GM23338 (cell line): ENCODE results near the gene PADI1.
A peak's percentile ranks its signal among the peaks of the same experiment; 100 is the strongest.

Experiments
- CTCF ChIP-seq, 2 experiments: fragments of 200-600 bp in 1 of 2; sonication (generic) in 1 of 2; conservative IDR thresholded peaks; 2 replicates each; pipeline versions ENCODE4 v1.5.1 to v1.6.1; 2016 to 2017; ENCODE audit warnings: antibody characterized with exemption in 2 of 2, low read depth in 2 of 2, mild to moderate bottlenecking in 2 of 2, moderate library complexity in 1 of 2
- EZH2 ChIP-seq: fragments of 200-600 bp; sonication (generic); IDR thresholded peaks from one replicate; pipeline ENCODE4 v1.8.0; 2017; ENCODE audit warnings: antibody characterized with exemption, mild to moderate bottlenecking, low read depth; ENCODE audit not compliant: unreplicated experiment
- EZH2phosphoT487 ChIP-seq: fragments of 200-600 bp; sonication (generic); IDR thresholded peaks from one replicate; pipeline ENCODE4 v1.8.1; 2018; ENCODE audit warnings: antibody characterized with exemption; ENCODE audit not compliant: unreplicated experiment
- JUNB ChIP-seq: IDR thresholded peaks from one replicate; pipeline ENCODE4 v1.6.1; 2016; ENCODE audit warnings: antibody characterized with exemption; ENCODE audit not compliant: unreplicated experiment
- POLR2AphosphoS5 ChIP-seq: IDR thresholded peaks from 2 replicates; pipeline ENCODE4 v1.6.1; 2016; ENCODE audit warnings: antibody characterized with exemption, low read depth
- REST ChIP-seq: IDR thresholded peaks from one replicate; pipeline ENCODE4 v1.6.1; 2018; ENCODE audit warnings: antibody characterized with exemption; ENCODE audit not compliant: unreplicated experiment
- STAT1 ChIP-seq: IDR thresholded peaks from one replicate; pipeline ENCODE4 v1.6.1; 2016; ENCODE audit warnings: antibody characterized with exemption; ENCODE audit not compliant: unreplicated experiment
- ZNF114 ChIP-seq: fragments of 250-450 bp; sonication (Bioruptor Pico); IDR thresholded peaks from 2 replicates; pipeline ENCODE4 v1.5.0; 2020; ENCODE audit warnings: mild to moderate bottlenecking, moderate library complexity
- ZNF331 ChIP-seq: fragments of 250-450 bp; sonication (Bioruptor Pico); IDR thresholded peaks from 2 replicates; pipeline ENCODE4 v1.5.0; 2020; ENCODE audit warnings: low read depth, mild to moderate bottlenecking, moderate library complexity
- ZNF462 ChIP-seq: fragments of 250-450 bp; sonication (Bioruptor Pico); IDR thresholded peaks from 2 replicates; pipeline ENCODE4 v1.5.0; 2020; ENCODE audit warnings: mild to moderate bottlenecking, moderate library complexity
- TF ChIP-seq, protein P1 (sequence below): IDR thresholded peaks from 2 replicates; pipeline ENCODE4 v1.6.1; 2016; ENCODE audit warnings: antibody characterized with exemption

DNA sequence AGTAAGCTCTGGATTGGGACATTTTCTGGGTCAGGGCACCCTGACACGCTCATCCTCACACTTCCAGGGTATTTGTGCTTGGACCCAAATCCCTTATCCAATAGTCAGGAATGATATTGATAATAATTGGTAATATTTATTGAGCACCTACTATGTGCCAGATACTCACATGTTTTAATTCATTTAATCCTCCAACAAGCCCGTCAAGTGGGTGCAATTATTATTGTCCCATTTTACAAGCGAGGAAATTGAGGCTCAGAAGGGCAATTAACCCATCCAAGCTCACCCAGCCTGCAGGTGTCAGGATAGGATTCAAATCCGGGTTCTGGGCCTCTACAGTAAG, 32.6 kb downstream of the PADI1 start:
- TF ChIP-seq CTCF (conservative IDR thresholded peaks at IDR 0.05; ENCODE audit: low read depth in 2 of 2): peak in 1 of 2 experiments; percentile 29; a peak in 2 of 4 replicates
- TF ChIP-seq EZH2phosphoT487: no peak
- no peak for TF ChIP-seq REST
- TF ChIP-seq ZNF462: no peak
- TF ChIP-seq JUNB: no peak
- TF ChIP-seq EZH2: no peak
- no peak for TF ChIP-seq ZNF331 (CRISPR knock-in tag)
- TF ChIP-seq, protein P1, sequence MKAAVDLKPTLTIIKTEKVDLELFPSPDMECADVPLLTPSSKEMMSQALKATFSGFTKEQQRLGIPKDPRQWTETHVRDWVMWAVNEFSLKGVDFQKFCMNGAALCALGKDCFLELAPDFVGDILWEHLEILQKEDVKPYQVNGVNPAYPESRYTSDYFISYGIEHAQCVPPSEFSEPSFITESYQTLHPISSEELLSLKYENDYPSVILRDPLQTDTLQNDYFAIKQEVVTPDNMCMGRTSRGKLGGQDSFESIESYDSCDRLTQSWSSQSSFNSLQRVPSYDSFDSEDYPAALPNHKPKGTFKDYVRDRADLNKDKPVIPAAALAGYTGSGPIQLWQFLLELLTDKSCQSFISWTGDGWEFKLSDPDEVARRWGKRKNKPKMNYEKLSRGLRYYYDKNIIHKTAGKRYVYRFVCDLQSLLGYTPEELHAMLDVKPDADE: no peak
- no peak for TF ChIP-seq POLR2AphosphoS5
- no peak for TF ChIP-seq ZNF114
- TF ChIP-seq STAT1: no peak
